GM23338 (cell line): Measurements from ENCODE around the gene PARVA. TPM values are rescaled to one million over a fixed set of nuclear protein-coding genes. Genes with fewer than 3 reads are reported as not detected.

Source experiments
- ATAC-seq: fragments of 200-7000 bp; cut with Tn5 transposase; 3 replicates; pipeline ENCODE4 v1.9.1; 2020
- DNase-seq: peaks from one replicate; pipeline ENCODE4 v3.0.0-alpha.2; 2015; ENCODE audit warnings: low spot score
- H2AFZ ChIP-seq: fragments of 200-600 bp; sonication (generic); 2 replicates; pipeline ENCODE4 v1.8.0; 2016; ENCODE audit warnings: antibody characterized with exemption, mild to moderate bottlenecking, moderate library complexity
- H3F3A ChIP-seq: fragments of 200-600 bp; sonication (generic); replicated peaks from 2 replicates; pipeline ENCODE4 v1.8.0; 2017; ENCODE audit warnings: antibody characterized with exemption, mixed run types, low read depth
- H3K27ac ChIP-seq: fragments of 200-600 bp; sonication (generic); 2 replicates; pipeline ENCODE4 v1.6.1; 2016; ENCODE audit warnings: low read depth
- H3K27me3 ChIP-seq: fragments of 200-600 bp; sonication (generic); 2 replicates; pipeline ENCODE4 v1.8.0; 2016; ENCODE audit warnings: mild to moderate bottlenecking, mixed run types, moderate library complexity; ENCODE audit not compliant: insufficient read depth
- H3K36me3 ChIP-seq: fragments of 200-600 bp; sonication (generic); 2 replicates; pipeline ENCODE4 v1.8.0; 2016; ENCODE audit warnings: mild to moderate bottlenecking; ENCODE audit not compliant: insufficient read depth
- H3K4me1 ChIP-seq: fragments of 200-600 bp; sonication (generic); 2 replicates; pipeline ENCODE4 v1.8.0; 2016; ENCODE audit warnings: mild to moderate bottlenecking, moderate library complexity; ENCODE audit not compliant: insufficient read depth
- H3K4me2 ChIP-seq: fragments of 200-600 bp; sonication (generic); 2 replicates; pipeline ENCODE4 v1.7.1; 2017; ENCODE audit warnings: mixed run types
- H3K4me3 ChIP-seq: fragments of 200-600 bp; sonication (generic); 2 replicates; pipeline ENCODE4 v1.6.1; 2016; ENCODE audit warnings: mixed run types
- H3K79me2 ChIP-seq: fragments of 200-600 bp; sonication (generic); replicated peaks from 2 replicates; pipeline ENCODE4 v1.8.0; 2017; ENCODE audit warnings: mild to moderate bottlenecking; ENCODE audit not compliant: insufficient read depth
- H3K9me2 ChIP-seq: fragments of 200-600 bp; sonication (generic); 2 replicates; pipeline ENCODE4 v1.8.0; 2017; ENCODE audit not compliant: insufficient read depth
- H4K20me1 ChIP-seq: fragments of 200-600 bp; sonication (generic); replicated peaks from 2 replicates; pipeline ENCODE4 v1.8.0; 2017; ENCODE audit warnings: mild to moderate bottlenecking; ENCODE audit not compliant: insufficient read depth
- H3K27ac Mint-ChIP-seq: 2 replicates; pipeline ENCODE4 v1.8.0; 2020; ENCODE audit warnings: inconsistent platforms, mild to moderate bottlenecking, moderate library complexity, mixed read lengths
- H3K27me3 Mint-ChIP-seq: 3 replicates; pipeline ENCODE4 v1.8.0; 2022; ENCODE audit warnings: low read depth, mild to moderate bottlenecking, moderate library complexity, mixed read lengths, inconsistent platforms; ENCODE audit not compliant: insufficient read depth, poor library complexity
- H3K36me3 Mint-ChIP-seq: 3 replicates; pipeline ENCODE4 v1.8.0; 2021; ENCODE audit warnings: low read depth, mild to moderate bottlenecking, inconsistent platforms, moderate library complexity, mixed read lengths
- H3K4me1 Mint-ChIP-seq: 3 replicates; pipeline ENCODE4 v1.8.0; 2020; ENCODE audit warnings: mild to moderate bottlenecking, inconsistent platforms, mixed read lengths
- H3K4me3 Mint-ChIP-seq: 3 replicates; pipeline ENCODE4 v1.8.0; 2021; ENCODE audit warnings: moderate library complexity, mild to moderate bottlenecking, inconsistent platforms, mixed read lengths
- H3K9me3 Mint-ChIP-seq: 3 replicates; pipeline ENCODE4 v1.8.0; 2020; ENCODE audit warnings: moderate library complexity, mild to moderate bottlenecking, inconsistent platforms, mixed read lengths
- ETS1 ChIP-seq: IDR thresholded peaks from 2 replicates; pipeline ENCODE4 v1.6.1; 2016; ENCODE audit warnings: antibody characterized with exemption
- JUNB ChIP-seq: IDR thresholded peaks from one replicate; pipeline ENCODE4 v1.6.1; 2016; ENCODE audit warnings: antibody characterized with exemption; ENCODE audit not compliant: unreplicated experiment
- NANOG ChIP-seq: IDR thresholded peaks from 2 replicates; pipeline ENCODE4 v1.6.1; 2016; ENCODE audit warnings: antibody characterized with exemption, borderline replicate concordance
- POLR2AphosphoS5 ChIP-seq: IDR thresholded peaks from 2 replicates; pipeline ENCODE4 v1.6.1; 2016; ENCODE audit warnings: antibody characterized with exemption, low read depth
- STAT1 ChIP-seq: IDR thresholded peaks from one replicate; pipeline ENCODE4 v1.6.1; 2016; ENCODE audit warnings: antibody characterized with exemption; ENCODE audit not compliant: unreplicated experiment
- ZNF114 ChIP-seq: fragments of 250-450 bp; sonication (Bioruptor Pico); IDR thresholded peaks from 2 replicates; pipeline ENCODE4 v1.5.0; 2020; ENCODE audit warnings: mild to moderate bottlenecking, moderate library complexity
- ZNF331 ChIP-seq: fragments of 250-450 bp; sonication (Bioruptor Pico); IDR thresholded peaks from 2 replicates; pipeline ENCODE4 v1.5.0; 2020; ENCODE audit warnings: low read depth, mild to moderate bottlenecking, moderate library complexity
- polyA plus RNA-seq: library from polyadenylated mRNA; unstranded; fragments of >200 nt; fragmentation: Nextera tagmentation; extraction: Ambion mirVana; gene quantifications from 2 replicates; pipeline ENCODE4 v1.2.1, GENCODE V29; 2016
- total RNA-seq: library from RNA; depleted of rRNA; stranded (reverse); fragments of >200 nt; shearing (Covaris generic); gene quantifications from 2 replicates; pipeline ENCODE4 v1.2.3, GENCODE V29; 2014
- TF ChIP-seq, protein P1 (sequence below): IDR thresholded peaks from one replicate; pipeline ENCODE4 v1.6.1; 2018; ENCODE audit warnings: antibody characterized with exemption; ENCODE audit not compliant: unreplicated experiment
- TF ChIP-seq, protein P2 (sequence below), 2 experiments: fragments of 200-600 bp in 1 of 2; sonication (generic) in 1 of 2; conservative IDR thresholded peaks; 2 replicates each; pipeline versions ENCODE4 v1.5.1 to v1.6.1; 2016 to 2017; ENCODE audit warnings: antibody characterized with exemption in 2 of 2, low read depth in 2 of 2, mild to moderate bottlenecking in 2 of 2, moderate library complexity in 1 of 2
- TF ChIP-seq, protein P3 (sequence below): fragments of 250-450 bp; sonication (Bioruptor Pico); IDR thresholded peaks from 2 replicates; pipeline ENCODE4 v1.5.0; 2020; ENCODE audit warnings: mild to moderate bottlenecking, moderate library complexity

Gene PARVA
- total and polyA plus RNA-seq, 2 experiments from 2014 or later, result 5.8 to 6.9 TPM

GRCh38 chr11:12567746-12568460 is 190.5 kb downstream of the PARVA start:
- peaks cover 5% of the 10 kb centered on the region; the same call in 1 of the 2 replicates for H3K9me2 ChIP-seq
- ATAC-seq (no peak), DNase-seq (no peak)
- Mint-ChIP-seq H3K27ac (no peak overlapping the region), H3K27me3 (no peaks in the 10 kb centered on the region), H3K9me3 (no peaks in the 10 kb centered on the region; the same call in 2 of the 3 replicates), H3K4me1 (no peaks in the 10 kb centered on the region), H3K4me3 (no peak overlapping the region), H3K36me3 (no peaks in the 10 kb centered on the region)
- no peaks in the 10 kb centered on the region for H3K27me3 ChIP-seq
- H2AFZ ChIP-seq, result no peak overlapping the region
- TF ChIP-seq STAT1 (no peak), NANOG (no peak), ZNF331 (no peak), JUNB (no peak), POLR2AphosphoS5 (no peak), ETS1 (no peak), ZNF114 (no peak)
- TF ChIP-seq, protein P1, sequence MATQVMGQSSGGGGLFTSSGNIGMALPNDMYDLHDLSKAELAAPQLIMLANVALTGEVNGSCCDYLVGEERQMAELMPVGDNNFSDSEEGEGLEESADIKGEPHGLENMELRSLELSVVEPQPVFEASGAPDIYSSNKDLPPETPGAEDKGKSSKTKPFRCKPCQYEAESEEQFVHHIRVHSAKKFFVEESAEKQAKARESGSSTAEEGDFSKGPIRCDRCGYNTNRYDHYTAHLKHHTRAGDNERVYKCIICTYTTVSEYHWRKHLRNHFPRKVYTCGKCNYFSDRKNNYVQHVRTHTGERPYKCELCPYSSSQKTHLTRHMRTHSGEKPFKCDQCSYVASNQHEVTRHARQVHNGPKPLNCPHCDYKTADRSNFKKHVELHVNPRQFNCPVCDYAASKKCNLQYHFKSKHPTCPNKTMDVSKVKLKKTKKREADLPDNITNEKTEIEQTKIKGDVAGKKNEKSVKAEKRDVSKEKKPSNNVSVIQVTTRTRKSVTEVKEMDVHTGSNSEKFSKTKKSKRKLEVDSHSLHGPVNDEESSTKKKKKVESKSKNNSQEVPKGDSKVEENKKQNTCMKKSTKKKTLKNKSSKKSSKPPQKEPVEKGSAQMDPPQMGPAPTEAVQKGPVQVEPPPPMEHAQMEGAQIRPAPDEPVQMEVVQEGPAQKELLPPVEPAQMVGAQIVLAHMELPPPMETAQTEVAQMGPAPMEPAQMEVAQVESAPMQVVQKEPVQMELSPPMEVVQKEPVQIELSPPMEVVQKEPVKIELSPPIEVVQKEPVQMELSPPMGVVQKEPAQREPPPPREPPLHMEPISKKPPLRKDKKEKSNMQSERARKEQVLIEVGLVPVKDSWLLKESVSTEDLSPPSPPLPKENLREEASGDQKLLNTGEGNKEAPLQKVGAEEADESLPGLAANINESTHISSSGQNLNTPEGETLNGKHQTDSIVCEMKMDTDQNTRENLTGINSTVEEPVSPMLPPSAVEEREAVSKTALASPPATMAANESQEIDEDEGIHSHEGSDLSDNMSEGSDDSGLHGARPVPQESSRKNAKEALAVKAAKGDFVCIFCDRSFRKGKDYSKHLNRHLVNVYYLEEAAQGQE, result no peak
- TF ChIP-seq, protein P2, sequence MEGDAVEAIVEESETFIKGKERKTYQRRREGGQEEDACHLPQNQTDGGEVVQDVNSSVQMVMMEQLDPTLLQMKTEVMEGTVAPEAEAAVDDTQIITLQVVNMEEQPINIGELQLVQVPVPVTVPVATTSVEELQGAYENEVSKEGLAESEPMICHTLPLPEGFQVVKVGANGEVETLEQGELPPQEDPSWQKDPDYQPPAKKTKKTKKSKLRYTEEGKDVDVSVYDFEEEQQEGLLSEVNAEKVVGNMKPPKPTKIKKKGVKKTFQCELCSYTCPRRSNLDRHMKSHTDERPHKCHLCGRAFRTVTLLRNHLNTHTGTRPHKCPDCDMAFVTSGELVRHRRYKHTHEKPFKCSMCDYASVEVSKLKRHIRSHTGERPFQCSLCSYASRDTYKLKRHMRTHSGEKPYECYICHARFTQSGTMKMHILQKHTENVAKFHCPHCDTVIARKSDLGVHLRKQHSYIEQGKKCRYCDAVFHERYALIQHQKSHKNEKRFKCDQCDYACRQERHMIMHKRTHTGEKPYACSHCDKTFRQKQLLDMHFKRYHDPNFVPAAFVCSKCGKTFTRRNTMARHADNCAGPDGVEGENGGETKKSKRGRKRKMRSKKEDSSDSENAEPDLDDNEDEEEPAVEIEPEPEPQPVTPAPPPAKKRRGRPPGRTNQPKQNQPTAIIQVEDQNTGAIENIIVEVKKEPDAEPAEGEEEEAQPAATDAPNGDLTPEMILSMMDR (conservative IDR thresholded peaks at IDR 0.05; ENCODE audit: low read depth in 2 of 2), result no peak
- TF ChIP-seq, protein P3, sequence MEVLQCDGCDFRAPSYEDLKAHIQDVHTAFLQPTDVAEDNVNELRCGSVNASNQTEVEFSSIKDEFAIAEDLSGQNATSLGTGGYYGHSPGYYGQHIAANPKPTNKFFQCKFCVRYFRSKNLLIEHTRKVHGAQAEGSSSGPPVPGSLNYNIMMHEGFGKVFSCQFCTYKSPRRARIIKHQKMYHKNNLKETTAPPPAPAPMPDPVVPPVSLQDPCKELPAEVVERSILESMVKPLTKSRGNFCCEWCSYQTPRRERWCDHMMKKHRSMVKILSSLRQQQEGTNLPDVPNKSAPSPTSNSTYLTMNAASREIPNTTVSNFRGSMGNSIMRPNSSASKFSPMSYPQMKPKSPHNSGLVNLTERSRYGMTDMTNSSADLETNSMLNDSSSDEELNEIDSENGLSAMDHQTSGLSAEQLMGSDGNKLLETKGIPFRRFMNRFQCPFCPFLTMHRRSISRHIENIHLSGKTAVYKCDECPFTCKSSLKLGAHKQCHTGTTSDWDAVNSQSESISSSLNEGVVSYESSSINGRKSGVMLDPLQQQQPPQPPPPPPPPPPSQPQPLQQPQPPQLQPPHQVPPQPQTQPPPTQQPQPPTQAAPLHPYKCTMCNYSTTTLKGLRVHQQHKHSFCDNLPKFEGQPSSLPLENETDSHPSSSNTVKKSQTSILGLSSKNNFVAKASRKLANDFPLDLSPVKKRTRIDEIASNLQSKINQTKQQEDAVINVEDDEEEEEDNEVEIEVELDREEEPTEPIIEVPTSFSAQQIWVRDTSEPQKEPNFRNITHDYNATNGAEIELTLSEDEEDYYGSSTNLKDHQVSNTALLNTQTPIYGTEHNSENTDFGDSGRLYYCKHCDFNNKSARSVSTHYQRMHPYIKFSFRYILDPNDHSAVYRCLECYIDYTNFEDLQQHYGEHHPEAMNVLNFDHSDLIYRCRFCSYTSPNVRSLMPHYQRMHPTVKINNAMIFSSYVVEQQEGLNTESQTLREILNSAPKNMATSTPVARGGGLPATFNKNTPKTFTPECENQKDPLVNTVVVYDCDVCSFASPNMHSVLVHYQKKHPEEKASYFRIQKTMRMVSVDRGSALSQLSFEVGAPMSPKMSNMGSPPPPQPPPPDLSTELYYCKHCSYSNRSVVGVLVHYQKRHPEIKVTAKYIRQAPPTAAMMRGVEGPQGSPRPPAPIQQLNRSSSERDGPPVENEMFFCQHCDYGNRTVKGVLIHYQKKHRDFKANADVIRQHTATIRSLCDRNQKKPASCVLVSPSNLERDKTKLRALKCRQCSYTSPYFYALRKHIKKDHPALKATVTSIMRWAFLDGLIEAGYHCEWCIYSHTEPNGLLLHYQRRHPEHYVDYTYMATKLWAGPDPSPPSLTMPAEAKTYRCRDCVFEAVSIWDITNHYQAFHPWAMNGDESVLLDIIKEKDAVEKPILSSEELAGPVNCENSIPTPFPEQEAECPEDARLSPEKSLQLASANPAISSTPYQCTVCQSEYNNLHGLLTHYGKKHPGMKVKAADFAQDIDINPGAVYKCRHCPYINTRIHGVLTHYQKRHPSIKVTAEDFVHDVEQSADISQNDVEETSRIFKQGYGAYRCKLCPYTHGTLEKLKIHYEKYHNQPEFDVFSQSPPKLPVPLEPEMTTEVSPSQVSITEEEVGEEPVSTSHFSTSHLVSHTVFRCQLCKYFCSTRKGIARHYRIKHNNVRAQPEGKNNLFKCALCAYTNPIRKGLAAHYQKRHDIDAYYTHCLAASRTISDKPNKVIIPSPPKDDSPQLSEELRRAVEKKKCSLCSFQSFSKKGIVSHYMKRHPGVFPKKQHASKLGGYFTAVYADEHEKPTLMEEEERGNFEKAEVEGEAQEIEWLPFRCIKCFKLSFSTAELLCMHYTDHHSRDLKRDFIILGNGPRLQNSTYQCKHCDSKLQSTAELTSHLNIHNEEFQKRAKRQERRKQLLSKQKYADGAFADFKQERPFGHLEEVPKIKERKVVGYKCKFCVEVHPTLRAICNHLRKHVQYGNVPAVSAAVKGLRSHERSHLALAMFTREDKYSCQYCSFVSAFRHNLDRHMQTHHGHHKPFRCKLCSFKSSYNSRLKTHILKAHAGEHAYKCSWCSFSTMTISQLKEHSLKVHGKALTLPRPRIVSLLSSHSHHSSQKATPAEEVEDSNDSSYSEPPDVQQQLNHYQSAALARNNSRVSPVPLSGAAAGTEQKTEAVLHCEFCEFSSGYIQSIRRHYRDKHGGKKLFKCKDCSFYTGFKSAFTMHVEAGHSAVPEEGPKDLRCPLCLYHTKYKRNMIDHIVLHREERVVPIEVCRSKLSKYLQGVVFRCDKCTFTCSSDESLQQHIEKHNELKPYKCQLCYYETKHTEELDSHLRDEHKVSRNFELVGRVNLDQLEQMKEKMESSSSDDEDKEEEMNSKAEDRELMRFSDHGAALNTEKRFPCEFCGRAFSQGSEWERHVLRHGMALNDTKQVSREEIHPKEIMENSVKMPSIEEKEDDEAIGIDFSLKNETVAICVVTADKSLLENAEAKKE (CRISPR knock-in tag), result no peak
- H3K4me1 ChIP-seq, result no peaks in the 10 kb centered on the region
- no peaks in the 10 kb centered on the region for H3K36me3 ChIP-seq
- H3K4me3 ChIP-seq, result no peak overlapping the region
- H4K20me1 ChIP-seq, result no peaks in the 10 kb centered on the region
- no peaks in the 10 kb centered on the region for H3K79me2 ChIP-seq
- no peak overlapping the region for H3K4me2 ChIP-seq
- H3F3A ChIP-seq, result no peaks in the 10 kb centered on the region
- H3K27ac ChIP-seq, result no peak overlapping the region
